Right atrium auricular region (tissue), 2 donors: ENCODE results near the gene NCKAP5. TPM values are rescaled to one million over a fixed set of nuclear protein-coding genes. Genes with fewer than 3 reads are reported as not detected.

Experiments
- DNase-seq: peaks from one replicate; pipeline ENCODE4 v3.0.0-alpha.2; 2019; ENCODE audit warnings: low spot score
- H3K27ac ChIP-seq, 2 donors: fragments of 200-600 bp; sonication (generic); 1 replicate in 1 of 2; 2 replicates in 1 of 2; pipeline ENCODE4 v1.5.1; 2016 to 2019
- H3K27me3 ChIP-seq, 2 donors: fragments of 200-600 bp; sonication (generic); one replicate each; pipeline versions ENCODE4 v1.5.1 to v1.6.0; 2017 to 2019
- H3K36me3 ChIP-seq: fragments of 200-600 bp; sonication (generic); one replicate; pipeline ENCODE4 v1.5.1; 2016
- H3K4me1 ChIP-seq, 2 donors: fragments of 200-600 bp; sonication (generic); one replicate each; pipeline versions ENCODE4 v1.5.1 to v1.6.0; 2017 to 2019
- H3K4me3 ChIP-seq, 2 donors: fragments of 200-600 bp; sonication (generic); 1 replicate in 1 of 2; 2 replicates in 1 of 2; pipeline ENCODE4 v1.5.1; 2017 to 2019; ENCODE audit warnings: mild to moderate bottlenecking in 1 of 2, moderate library complexity in 1 of 2
- H3K9me3 ChIP-seq, 2 donors: fragments of 200-600 bp; sonication (generic); one replicate each; pipeline ENCODE4 v1.5.1; 2019
- total RNA-seq, 2 donors: library from RNA; depleted of rRNA; stranded (reverse); fragments of >200 nt; gene quantifications; one replicate each; pipeline ENCODE4 v1.1.0, GENCODE V29; 2016
- TF ChIP-seq, protein P1 (sequence below), 2 donors: fragments of 200-600 bp; sonication (generic); IDR thresholded peaks; one replicate each; pipeline ENCODE4 v1.5.1; 2019; ENCODE audit warnings: antibody characterized with exemption in 2 of 2

Gene NCKAP5
- total RNA-seq, 2 donors from 2014 or later, result 3.6 to 5.4 TPM

DNA sequence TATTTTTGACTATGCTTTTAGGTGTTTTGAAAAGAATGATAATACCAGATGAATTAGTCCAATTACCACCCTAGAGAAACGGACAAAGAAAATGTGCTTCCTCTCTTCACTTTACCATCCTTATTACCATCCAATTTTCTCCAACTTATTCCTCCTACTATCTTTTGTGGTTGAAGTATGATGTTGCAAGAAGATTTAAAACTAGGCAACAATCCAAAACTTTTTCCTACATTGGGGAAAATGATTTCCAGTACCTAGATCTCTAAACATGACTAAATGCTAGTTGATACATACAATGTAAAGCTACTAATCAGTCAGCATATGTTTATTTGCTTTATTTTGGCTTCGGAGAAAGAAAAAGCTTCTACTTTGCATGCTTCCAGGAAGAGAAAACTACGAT is 543.3 kb downstream of the NCKAP5 start:
- no peaks in the 10 kb centered on the region for H3K9me3 ChIP-seq
- no peaks in the 10 kb centered on the region for H3K4me1 ChIP-seq
- H3K4me3 ChIP-seq, result no peak overlapping the region
- TF ChIP-seq, protein P1, sequence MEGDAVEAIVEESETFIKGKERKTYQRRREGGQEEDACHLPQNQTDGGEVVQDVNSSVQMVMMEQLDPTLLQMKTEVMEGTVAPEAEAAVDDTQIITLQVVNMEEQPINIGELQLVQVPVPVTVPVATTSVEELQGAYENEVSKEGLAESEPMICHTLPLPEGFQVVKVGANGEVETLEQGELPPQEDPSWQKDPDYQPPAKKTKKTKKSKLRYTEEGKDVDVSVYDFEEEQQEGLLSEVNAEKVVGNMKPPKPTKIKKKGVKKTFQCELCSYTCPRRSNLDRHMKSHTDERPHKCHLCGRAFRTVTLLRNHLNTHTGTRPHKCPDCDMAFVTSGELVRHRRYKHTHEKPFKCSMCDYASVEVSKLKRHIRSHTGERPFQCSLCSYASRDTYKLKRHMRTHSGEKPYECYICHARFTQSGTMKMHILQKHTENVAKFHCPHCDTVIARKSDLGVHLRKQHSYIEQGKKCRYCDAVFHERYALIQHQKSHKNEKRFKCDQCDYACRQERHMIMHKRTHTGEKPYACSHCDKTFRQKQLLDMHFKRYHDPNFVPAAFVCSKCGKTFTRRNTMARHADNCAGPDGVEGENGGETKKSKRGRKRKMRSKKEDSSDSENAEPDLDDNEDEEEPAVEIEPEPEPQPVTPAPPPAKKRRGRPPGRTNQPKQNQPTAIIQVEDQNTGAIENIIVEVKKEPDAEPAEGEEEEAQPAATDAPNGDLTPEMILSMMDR (IDR thresholded peaks at IDR 0.05), result no peak
- H3K27me3 ChIP-seq, result no peaks in the 10 kb centered on the region
- H3K27ac ChIP-seq, result no peak overlapping the region
- DNase-seq, result no peak
- no peaks in the 10 kb centered on the region for H3K36me3 ChIP-seq

DNA sequence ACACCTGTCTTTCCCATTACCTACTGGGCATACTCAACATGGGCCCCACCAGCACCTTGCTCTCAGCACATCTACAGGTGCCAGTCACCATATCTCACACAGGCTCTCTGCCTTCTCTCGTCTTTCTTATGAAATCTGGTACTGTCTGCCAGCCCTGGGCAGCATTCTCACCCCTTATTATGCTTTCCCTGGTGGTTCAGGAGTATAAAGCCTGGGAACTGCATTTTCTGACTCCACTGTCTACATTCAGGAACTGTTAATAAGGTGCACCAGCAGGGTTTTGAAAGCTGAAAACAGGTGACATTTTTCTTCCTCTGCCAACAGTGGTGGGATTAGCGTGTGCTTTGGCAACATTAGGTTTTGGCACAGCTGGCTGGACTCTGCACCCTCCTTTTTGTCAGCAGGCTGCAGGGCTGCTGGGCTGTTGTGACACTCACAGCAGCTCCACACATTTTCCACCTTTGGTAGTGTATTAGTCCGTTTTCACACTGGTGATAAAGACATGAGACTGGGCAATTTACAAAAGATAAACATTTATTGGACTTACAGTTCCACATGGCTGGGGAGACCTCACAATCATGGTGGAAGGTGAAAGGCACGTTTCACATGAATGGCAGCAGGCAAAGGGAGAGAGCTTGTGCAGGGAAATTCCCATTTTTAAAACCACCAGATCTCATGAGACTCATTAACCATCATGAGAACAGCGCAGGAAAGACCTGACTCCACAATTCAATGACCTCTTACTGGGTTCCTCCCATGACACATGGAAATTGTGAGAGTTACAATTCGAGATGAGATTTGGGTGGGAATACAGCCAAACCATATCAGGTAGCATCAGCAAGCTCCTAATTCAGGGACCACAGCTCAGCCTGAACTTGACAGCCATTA is 555.2 kb downstream of the NCKAP5 start:
- Histone ChIP-seq H3K4me1 (no peaks in the 10 kb centered on the region), H3K9me3 (no peaks in the 10 kb centered on the region), H3K27me3 (no peaks in the 10 kb centered on the region), H3K4me3 (no peak overlapping the region), H3K27ac (no peak overlapping the region), H3K36me3 (no peaks in the 10 kb centered on the region)
- TF ChIP-seq, protein P1 (IDR thresholded peaks at IDR 0.05), result no peak
- DNase-seq, result no peak

DNA sequence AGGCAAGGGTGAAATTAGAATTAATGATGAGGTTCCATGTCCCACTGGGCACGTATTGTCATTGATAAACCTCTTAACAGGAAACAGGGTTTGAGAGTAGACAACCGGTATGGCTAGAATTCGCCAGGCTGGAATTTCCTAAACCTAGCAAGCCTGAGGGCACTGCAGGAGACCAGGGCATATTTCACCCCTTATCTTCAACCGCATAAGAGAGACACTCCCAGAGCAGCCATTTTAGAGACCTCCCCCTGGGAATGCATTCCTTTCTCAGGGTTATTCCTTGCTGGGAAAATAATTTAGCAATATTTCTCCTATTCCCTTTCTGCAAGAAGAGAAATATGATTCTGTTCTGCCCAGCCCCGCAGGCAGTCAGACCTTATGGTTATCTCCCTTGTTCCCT is 563.6 kb downstream of the NCKAP5 start:
- H3K9me3 ChIP-seq, result peaks cover 0 to 20% of the 10 kb centered on the region in 2 donors
- TF ChIP-seq, protein P1 (IDR thresholded peaks at IDR 0.05), result no peak
- no peak for DNase-seq
- no peaks in the 10 kb centered on the region for H3K36me3 ChIP-seq
- no peak overlapping the region for H3K27ac ChIP-seq
- no peaks in the 10 kb centered on the region for H3K27me3 ChIP-seq
- no peaks in the 10 kb centered on the region for H3K4me1 ChIP-seq
- H3K4me3 ChIP-seq, result no peak overlapping the region

DNA sequence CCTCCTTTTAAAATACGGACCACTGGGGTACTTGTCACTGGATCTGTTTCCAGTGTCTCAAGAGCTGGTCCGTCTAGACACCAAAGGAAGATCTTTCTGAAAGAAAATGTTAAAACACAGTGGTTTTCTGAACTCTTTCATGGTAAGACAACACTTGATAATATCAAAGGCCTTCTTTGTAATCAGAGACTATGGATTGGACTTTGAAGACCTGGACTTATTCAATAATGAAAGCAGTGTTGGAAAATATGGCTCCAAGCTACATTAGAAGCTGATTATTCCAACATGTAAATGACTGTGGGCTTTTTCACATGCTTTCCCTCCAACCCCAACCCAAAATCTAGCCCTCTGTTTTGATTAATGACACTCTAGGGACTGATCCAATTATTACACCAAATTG is 568.8 kb downstream of the NCKAP5 start:
- Histone ChIP-seq H3K4me3 (no peak overlapping the region), H3K36me3 (no peaks in the 10 kb centered on the region), H3K9me3 (peaks cover 0 to 6% of the 10 kb centered on the region in 2 donors), H3K27ac (no peak overlapping the region), H3K27me3 (no peaks in the 10 kb centered on the region), H3K4me1 (no peaks in the 10 kb centered on the region)
- DNase-seq, result no peak
- TF ChIP-seq, protein P1 (IDR thresholded peaks at IDR 0.05), result no peak

DNA sequence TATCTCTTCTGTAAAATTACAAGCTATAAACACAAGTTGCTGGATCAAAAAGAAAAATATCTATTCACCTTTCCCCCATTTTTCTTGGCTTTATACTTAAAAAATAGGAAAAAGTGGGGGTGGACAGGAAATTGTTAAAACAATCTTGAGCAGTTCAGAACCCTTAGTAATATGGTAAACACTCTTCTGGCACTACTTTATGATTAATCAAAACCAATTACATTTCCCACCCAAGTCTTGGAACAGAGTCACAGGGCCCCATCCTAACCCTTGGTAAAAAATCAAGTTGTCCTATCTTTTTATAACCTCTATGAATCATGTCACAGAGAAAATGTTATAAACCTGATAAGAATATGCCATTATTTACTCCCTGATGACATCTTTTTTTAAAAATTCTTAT is 570.0 kb downstream of the NCKAP5 start:
- H3K4me3 ChIP-seq, result no peak overlapping the region
- no peaks in the 10 kb centered on the region for H3K36me3 ChIP-seq
- H3K27ac ChIP-seq, result no peak overlapping the region
- no peaks in the 10 kb centered on the region for H3K4me1 ChIP-seq
- TF ChIP-seq, protein P1 (IDR thresholded peaks at IDR 0.05), result no peak
- H3K27me3 ChIP-seq, result no peaks in the 10 kb centered on the region
- DNase-seq, result no peak
- no peaks in the 10 kb centered on the region for H3K9me3 ChIP-seq
